Neuron (in vitro differentiated cells): Measurements from ENCODE around the gene DGKB.
A peak's percentile ranks its signal among the peaks of the same experiment; 100 is the strongest.

Experiments used
- H2AFZ ChIP-seq: one replicate; pipeline ENCODE4 v1.6.1; 2013; ENCODE audit warnings: low read depth, mild to moderate bottlenecking, inconsistent platforms, low read length, moderate library complexity
- H3K27me3 ChIP-seq: one replicate; pipeline ENCODE4 v1.6.1; 2013; ENCODE audit warnings: low read length; ENCODE audit not compliant: insufficient read depth
- H3K36me3 ChIP-seq: one replicate; pipeline ENCODE4 v1.6.1; 2013; ENCODE audit warnings: low read length; ENCODE audit not compliant: insufficient read depth
- H3K4me1 ChIP-seq: one replicate; pipeline ENCODE4 v1.6.1; 2013; ENCODE audit warnings: low read length; ENCODE audit not compliant: insufficient read depth
- H3K4me3 ChIP-seq: 2 replicates; pipeline ENCODE4 v1.5.1; 2013; ENCODE audit warnings: mild to moderate bottlenecking, low read length, moderate library complexity
- H3K9me3 ChIP-seq: one replicate; pipeline ENCODE4 v1.6.1; 2013; ENCODE audit warnings: low read length

The DGKB gene

DNA sequence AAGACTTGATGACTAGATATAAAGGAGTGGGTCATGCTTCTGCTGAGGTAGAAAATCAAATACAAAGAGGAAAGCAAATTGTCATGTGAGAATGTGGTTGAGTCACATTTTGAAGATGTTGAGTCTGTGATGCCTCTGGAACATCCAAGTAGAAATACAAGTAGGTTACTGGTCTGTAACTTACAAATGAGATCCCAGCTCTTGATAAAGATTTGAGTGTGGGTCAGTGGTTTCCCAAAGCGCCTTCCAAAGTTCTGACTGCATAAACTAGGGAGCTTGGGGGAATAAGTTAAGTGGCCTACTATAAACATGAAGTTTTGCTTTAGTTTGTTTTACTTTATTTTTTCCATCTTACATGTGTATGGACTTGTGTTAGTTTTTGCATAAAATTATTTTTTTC, 768.8 kb downstream of the DGKB start:
- no peaks in the 10 kb centered on the region for H3K36me3 ChIP-seq
- no peaks in the 10 kb centered on the region for H3K27me3 ChIP-seq
- H3K4me1 ChIP-seq = no peaks in the 10 kb centered on the region
- no peak overlapping the region for H2AFZ ChIP-seq
- H3K9me3 ChIP-seq = no peaks in the 10 kb centered on the region
- H3K4me3 ChIP-seq = no peak overlapping the region

DNA sequence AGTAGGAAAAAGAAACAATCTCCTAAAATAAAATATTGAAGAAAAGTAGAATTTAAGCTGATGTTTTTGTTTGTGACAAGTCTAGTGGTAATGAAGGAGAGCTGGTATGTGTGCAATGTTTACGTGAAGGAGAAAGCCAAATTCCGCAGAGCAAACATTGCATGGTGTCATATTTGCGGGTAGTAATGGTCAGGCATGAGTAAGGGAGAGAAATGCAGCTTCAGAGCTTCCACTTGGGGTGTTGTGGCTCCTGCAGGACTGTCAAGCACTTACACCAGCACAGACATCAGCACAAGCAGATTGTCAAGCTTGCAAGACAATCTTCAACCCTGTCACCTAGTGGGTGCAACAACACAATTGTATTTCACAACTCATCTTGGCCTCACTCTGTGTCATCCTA, 776.6 kb downstream of the DGKB start:
- Histone ChIP-seq H3K36me3 (no peaks in the 10 kb centered on the region), H3K9me3 (no peaks in the 10 kb centered on the region), H3K27me3 (no peaks in the 10 kb centered on the region), H3K4me1 (peaks cover 5% of the 10 kb centered on the region), H3K4me3 (no peak overlapping the region), H2AFZ (no peak overlapping the region)

DNA sequence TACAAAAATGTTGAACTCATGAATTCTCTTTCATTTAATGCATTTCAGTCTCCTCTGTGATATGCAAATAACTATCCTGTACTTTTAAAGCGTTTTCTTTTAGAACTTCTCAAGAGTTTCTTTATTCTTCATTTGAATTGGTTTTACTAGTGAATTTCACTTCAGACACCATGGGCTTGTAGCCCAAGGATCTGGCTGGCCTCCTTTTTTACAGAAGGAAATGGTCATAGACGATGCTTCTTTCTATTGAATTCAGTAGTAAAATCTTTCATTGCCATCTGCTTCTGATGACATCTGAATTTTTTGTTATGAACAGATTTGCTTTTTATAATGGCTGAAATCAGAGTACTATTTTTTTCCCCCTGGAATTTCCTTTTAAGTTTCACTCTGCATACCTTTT, 777.8 kb downstream of the DGKB start:
- no peak overlapping the region for H3K4me3 ChIP-seq
- no peak overlapping the region for H2AFZ ChIP-seq
- H3K27me3 ChIP-seq = no peaks in the 10 kb centered on the region
- H3K36me3 ChIP-seq = no peaks in the 10 kb centered on the region
- H3K4me1 ChIP-seq = peaks cover 5% of the 10 kb centered on the region
- no peaks in the 10 kb centered on the region for H3K9me3 ChIP-seq

DNA sequence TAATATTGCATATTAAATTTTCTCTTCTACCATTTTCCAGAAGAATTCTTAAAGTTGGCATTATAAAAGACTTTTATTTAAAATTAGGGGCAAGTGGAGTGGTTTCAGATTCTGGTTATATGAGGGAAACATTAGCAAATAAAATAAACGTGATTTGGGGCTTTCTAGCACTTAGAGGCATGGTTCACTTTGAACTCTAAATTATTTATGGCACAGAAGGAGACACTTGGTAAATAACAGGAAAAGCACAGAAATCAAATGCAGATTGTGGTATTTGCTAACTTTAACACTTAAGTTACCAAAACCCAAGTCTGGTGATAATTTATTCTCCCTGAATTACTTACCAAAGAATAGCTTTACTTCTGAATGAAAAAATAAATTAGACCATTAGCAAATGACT, 778.6 kb downstream of the DGKB start:
- no peaks in the 10 kb centered on the region for H3K9me3 ChIP-seq
- no peaks in the 10 kb centered on the region for H3K27me3 ChIP-seq
- H3K36me3 ChIP-seq = no peaks in the 10 kb centered on the region
- no peak overlapping the region for H2AFZ ChIP-seq
- peaks cover 5% of the 10 kb centered on the region for H3K4me1 ChIP-seq
- H3K4me3 ChIP-seq = no peak overlapping the region

DNA sequence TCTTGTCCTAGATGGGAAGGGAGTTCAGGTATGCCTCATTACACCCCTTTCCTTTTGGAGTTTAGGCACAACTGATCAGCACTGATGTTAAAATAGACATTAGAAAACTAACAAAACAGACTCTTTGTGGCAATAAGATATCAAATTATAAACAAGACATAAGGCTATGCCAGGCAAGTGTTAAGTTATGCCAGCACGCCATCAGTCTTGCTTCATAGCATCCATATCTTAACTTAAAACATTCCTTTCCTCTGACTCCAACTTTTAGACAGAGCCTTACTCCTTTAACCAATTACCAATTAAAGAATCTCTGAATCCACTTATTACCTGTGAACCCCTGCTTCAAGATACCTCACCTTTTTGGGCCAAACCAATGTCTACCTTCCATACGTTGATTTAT, 786.9 kb downstream of the DGKB start:
- H3K4me1 ChIP-seq = peaks cover 7% of the 10 kb centered on the region

DNA sequence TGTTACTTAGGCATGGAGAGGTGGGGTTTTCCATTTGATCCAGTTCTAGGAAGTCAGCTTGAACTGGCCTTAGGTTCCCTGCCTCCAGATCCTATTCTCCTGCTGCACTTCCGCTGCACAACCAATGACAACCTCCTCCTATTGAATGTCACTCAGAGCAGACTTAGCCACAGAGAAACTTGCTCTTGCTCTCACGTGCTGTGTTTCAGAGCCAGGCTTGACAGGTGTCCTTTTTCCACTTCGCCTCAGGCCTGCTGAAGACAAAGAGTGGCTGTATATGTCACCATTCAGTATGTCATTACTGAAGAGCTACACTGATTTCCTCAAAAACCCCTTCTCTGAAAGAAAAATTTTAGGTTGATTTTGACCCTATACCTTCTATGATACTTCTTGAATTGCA, 797.7 kb downstream of the DGKB start:
- peaks cover 13% of the 10 kb centered on the region for H3K4me1 ChIP-seq
- H2AFZ ChIP-seq = peak overlapping the region; percentile 29
- H3K9me3 ChIP-seq = no peaks in the 10 kb centered on the region
- H3K4me3 ChIP-seq = no peak overlapping the region
- no peaks in the 10 kb centered on the region for H3K27me3 ChIP-seq
- H3K36me3 ChIP-seq = no peaks in the 10 kb centered on the region

More for the DNA sequence above, 786.9 kb downstream of the DGKB start:
- no peak overlapping the region for H2AFZ ChIP-seq
- H3K4me3 ChIP-seq = no peak overlapping the region
- H3K36me3 ChIP-seq = no peaks in the 10 kb centered on the region
- no peaks in the 10 kb centered on the region for H3K27me3 ChIP-seq
- H3K9me3 ChIP-seq = no peaks in the 10 kb centered on the region

DNA sequence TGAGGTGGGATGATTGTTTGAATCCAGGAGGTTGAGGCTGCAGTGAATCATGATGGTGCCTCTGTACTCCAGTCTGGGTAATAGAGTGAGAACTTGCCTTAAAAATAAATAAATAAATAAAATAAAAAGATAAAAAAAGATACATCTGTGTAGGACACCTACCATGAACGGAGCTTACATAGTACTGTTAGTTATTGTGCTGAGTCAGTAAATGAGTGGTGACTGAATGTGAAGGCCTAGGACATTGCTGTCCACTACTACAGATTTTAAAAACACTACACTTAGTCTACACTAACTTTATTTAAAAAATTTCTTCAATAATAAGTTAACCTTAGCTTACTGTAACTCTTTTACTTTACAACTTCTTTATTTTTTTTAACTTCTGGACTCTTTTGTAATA, 806.4 kb downstream of the DGKB start:
- Histone ChIP-seq H3K9me3 (no peaks in the 10 kb centered on the region), H3K27me3 (no peaks in the 10 kb centered on the region), H3K4me1 (no peaks in the 10 kb centered on the region), H3K4me3 (no peak overlapping the region), H3K36me3 (no peaks in the 10 kb centered on the region), H2AFZ (no peak overlapping the region)

DNA sequence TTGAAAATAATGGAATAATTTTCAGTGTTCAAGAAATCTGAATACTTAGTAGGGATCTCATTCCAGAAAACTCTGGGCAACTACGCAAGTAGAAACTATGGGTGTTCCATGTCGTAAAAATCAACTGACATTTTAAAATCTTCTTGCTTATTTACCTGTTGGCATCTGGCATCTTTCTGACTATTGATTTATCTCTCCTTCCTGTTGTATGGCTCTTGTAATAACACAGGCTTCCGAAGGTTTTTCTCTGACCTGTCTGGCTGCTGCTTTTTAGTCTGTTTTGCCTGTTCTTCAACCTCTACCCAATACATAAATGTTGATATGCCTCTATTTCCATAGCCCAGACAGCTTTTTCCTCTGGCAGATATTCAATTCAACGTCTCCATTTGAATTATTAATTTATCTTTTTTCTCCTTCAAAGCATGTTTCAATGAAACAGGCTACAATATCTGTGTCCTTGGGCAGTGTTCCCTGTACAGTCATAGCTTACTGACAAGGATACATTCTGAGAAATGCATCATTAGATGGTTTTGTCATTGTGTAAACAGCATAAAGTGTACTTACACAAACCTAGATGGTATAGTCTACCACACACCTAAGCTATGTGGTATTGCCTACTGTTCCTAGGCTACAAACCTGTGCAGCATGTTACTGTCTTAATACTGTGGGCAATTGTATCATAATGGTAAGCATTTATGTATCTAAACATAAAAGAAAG, 807.2 kb downstream of the DGKB start:
- H2AFZ ChIP-seq = no peak overlapping the region
- no peaks in the 10 kb centered on the region for H3K36me3 ChIP-seq
- H3K9me3 ChIP-seq = no peaks in the 10 kb centered on the region
- no peak overlapping the region for H3K4me3 ChIP-seq
- no peaks in the 10 kb centered on the region for H3K27me3 ChIP-seq
- H3K4me1 ChIP-seq = no peaks in the 10 kb centered on the region
